ENCODE measurements around the gene PHF24.
"Not testable (repeated sequence)": the region's sequence is repeated elsewhere in the genome, so short reads cannot be mapped to it uniquely, and the experiment has no call there.

Gene PHF24

DNA sequence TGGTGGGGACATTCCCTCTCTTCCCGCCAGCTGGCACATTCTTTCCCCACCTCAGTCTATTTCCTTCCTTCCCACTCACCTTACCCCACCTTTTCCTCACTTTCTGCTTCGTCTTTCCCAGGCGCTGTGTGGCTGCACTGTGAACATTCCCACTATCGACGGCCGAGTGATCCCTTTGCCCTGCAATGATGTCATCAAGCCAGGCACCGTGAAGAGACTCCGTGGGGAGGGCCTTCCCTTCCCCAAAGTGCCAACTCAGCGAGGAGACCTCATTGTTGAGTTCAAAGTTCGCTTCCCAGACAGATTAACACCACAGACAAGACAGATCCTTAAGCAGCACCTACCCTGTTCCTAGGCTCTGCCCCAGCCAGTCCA, 38.8 kb downstream of the PHF24 start:
- no peak for DNase-seq (ENCODE audit: low spot score)

- no peak for DNase-seq (ENCODE audit: low spot score)
These were observed 39.3 kb downstream of the PHF24 start for GRCh38 chr9:34997379-34997781.

- DNase-seq (ENCODE audit: low spot score), result no peak
These were observed 40.2 kb downstream of the PHF24 start for GRCh38 chr9:34998266-34998665.

GRCh38 chr9:34999576-34999975, 41.5 kb downstream of the PHF24 start:
- DNase-seq (ENCODE audit: low spot score), result no peak

GRCh38 chr9:35000535-35001284, 42.6 kb downstream of the PHF24 start:
- no peak for DNase-seq (ENCODE audit: low spot score)

DNA sequence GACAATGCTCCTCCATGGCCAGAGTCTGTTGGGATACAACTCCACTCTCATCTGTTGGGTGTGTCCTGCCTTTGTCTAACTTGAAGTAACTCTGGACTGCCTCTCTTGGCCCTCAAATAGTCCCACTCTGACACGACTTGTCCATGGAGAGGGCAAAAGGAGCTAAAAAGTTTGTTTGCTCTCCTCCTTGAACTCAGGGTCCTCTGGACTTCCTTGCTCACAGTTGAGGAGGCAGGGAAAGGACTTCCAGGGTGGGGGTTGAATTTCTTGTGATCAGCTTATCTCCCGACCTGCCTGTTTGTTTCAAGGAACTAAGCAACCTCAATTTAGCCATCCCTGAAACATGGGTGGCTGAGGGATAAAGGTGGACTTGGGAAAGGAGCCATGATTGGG, 43.2 kb downstream of the PHF24 start:
- no peak for DNase-seq (ENCODE audit: low spot score)

GRCh38 chr9:35001803-35002502, 43.9 kb downstream of the PHF24 start:
- peak; percentile 31 for DNase-seq (ENCODE audit: low spot score)

- DNase-seq (ENCODE audit: low spot score), result no peak
These were observed 44.5 kb downstream of the PHF24 start for GRCh38 chr9:35002623-35003022.

GRCh38 chr9:35004299-35004698, 46.2 kb downstream of the PHF24 start:
- DNase-seq (ENCODE audit: low spot score), result not testable (repeated sequence)

GRCh38 chr9:35010351-35010958, 52.4 kb downstream of the PHF24 start:
- DNase-seq (ENCODE audit: low spot score), result no peak

- DNase-seq (ENCODE audit: low spot score), result no peak
These were observed 56.4 kb downstream of the PHF24 start for GRCh38 chr9:35014517-35014916.

DNA sequence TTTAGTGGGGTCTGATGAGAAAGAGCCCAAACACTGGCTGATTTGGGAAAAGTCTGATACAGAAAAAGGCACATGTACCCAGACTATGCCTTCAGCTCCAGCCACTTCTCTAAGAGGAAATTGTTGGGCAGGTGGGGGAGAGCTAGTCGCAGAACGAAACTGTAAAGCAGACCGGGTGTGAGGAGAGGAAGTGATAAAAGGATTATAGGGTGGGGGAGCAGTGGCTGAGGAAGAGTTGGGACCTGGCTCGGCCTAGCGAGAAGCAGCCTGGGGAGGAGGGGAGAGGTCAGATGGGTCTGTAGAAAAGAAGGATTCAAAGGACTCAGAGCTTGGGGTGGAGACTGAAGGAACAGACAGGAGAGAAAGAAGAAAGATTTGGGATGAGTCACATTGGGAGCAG, 65.4 kb downstream of the PHF24 start:
- not testable (repeated sequence) for DNase-seq (ENCODE audit: low spot score)

DNA sequence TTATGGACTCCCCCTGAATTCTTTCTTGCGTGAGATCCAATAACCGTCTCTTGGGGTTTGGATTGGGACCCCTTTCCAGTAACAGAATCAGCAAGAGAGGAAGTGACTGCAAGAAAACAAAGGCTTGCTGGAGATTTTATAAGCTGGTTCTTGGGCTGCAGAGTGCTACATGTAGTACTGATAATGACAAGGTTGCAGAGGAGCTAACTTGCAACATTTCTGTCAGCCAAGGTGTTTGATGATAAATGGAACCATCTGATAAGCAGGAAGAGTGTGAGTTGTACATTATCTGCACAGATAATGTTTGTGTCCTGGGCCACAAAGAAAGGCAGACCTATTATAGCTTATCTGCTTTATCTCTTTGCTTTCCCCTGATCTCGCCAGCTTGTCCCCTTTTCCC, 68.6 kb downstream of the PHF24 start:
- no peak for DNase-seq (ENCODE audit: low spot score)

DNA sequence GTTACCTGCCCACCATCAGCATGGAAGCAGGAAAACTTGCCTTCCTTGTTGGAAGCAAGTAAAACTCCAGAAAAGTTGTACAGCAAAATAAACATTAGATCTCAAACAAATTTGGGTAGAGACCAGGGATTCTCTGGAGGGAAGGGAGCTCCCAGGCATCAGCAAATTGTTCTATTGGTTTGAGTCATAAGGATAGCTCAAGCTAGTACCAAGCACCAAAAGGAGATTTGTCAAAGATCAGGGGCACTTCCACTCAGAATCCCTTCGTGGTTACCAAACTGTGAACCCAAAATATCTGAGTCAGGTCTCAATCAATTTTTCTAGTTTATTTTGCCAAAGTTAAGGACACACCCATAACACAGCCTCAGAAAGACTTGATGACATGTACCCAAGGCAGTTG, 69.3 kb downstream of the PHF24 start:
- no peak for DNase-seq (ENCODE audit: low spot score)

GRCh38 chr9:35027860-35028259, 69.8 kb downstream of the PHF24 start:
- DNase-seq (ENCODE audit: low spot score), result no peak

DNA sequence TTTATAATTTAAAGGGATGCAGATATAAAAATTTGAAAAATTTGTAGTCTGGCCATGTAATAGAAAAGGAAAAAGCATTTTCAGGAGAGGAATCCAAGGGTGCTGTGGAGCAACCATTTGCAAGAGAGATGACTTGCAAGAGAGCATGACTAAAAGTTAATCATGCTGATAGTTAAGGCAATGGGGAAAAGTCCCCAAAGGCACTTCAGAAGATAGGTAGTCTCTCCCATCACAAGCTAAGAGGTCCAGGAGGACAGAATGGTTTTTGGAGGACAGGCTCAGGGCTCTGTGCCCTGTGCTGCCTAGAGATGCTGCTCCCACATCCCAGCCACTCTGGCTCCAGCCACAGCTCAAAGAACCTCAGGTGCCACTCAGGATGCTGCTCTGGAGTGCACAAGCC, 70.3 kb downstream of the PHF24 start:
- DNase-seq (ENCODE audit: low spot score), result no peak

DNA sequence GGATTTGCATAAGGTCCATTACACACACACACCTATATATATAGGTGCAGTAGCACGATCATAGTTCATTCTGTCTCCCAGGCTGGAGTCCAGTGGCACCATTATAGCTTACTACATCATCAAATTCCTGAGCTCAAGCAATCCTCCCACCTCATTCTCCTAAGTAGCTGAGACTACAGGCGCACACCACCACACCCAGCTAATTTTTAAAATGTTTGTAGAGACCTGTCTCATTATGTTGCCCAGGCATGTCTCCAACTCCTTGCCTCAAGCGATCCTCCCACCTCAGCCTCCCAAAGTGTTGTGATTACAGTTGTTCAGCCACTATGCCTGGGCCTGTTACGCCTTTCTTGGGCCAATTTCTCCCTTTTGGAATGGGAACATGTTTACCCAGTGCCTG, 71.2 kb downstream of the PHF24 start:
- DNase-seq (ENCODE audit: low spot score), result no peak

DNA sequence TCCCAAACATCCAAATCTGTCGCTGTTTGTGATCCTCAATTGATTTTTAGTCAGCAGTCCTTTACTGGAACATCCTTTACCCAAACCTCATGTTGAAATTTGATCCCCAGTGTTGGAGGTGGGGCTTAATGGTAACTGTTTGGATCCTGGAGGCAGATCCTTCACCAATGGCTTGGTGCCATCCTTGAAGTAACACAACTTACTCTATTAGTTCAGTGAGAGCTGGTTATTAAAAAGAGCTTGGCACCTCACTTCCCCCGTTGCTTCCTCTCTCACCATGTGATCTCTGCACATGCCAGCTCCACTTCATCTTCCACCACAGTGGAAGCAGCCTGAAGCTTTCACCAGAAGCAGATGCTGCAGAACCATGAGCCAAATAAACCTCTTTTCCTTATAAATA, 71.8 kb downstream of the PHF24 start:
- no peak for DNase-seq (ENCODE audit: low spot score)
